Transverse colon (tissue), 4 donors: ENCODE measurements around the gene DDAH1.

ENCODE experiments used
- CTCF ChIP-seq, 5 experiments: fragments of 200-600 bp in 3 of 5; fragments of 450-650 bp in 2 of 5; sonication (generic) in 3 of 5; IDR thresholded peaks; 1 replicate in 2 of 5; 2 replicates in 3 of 5; pipeline ENCODE4 v1.5.1; 2016 to 2017; ENCODE audit warnings: antibody characterized with exemption in 5 of 5, inconsistent platforms in 3 of 5, mild to moderate bottlenecking in 2 of 5, moderate library complexity in 1 of 5
- EP300 ChIP-seq: sonication (generic); formaldehyde crosslinking; IDR thresholded peaks from one replicate; pipeline ENCODE4 v1.6.1; 2017; ENCODE audit warnings: antibody characterized with exemption, low read depth
- POLR2A ChIP-seq: fragments of 450-650 bp; IDR thresholded peaks from one replicate; pipeline ENCODE4 v1.6.1; 2016; ENCODE audit warnings: antibody characterized with exemption, mild to moderate bottlenecking, moderate library complexity
- POLR2AphosphoS5 ChIP-seq, 3 donors: sonication (generic); formaldehyde crosslinking; IDR thresholded peaks; one replicate each; pipeline ENCODE4 v1.6.1; 2016; ENCODE audit warnings: antibody characterized with exemption in 3 of 3

GRCh38 chr1:85406081-85406480 lies 58.9 kb downstream of the DDAH1 start:
- TF ChIP-seq POLR2A (no peak), CTCF (IDR thresholded peaks at IDR 0.05) (no peak), POLR2AphosphoS5 (IDR thresholded peaks at IDR 0.05) (no peak), EP300 (no peak)
